HG02885 (cell line): ENCODE measurements around the gene UBAC1.
"Not testable (repeated sequence)": the region's sequence is repeated elsewhere in the genome, so short reads cannot be mapped to it uniquely, and the experiment has no call there.

ENCODE experiments used
- ATAC-seq: cut with Tn5 transposase; IDR thresholded peaks from one replicate; pipeline ENCODE4 v1.9.1; 2021; ENCODE audit warnings: mild to moderate bottlenecking; ENCODE audit not compliant: unreplicated experiment, poor library complexity

The UBAC1 gene

DNA sequence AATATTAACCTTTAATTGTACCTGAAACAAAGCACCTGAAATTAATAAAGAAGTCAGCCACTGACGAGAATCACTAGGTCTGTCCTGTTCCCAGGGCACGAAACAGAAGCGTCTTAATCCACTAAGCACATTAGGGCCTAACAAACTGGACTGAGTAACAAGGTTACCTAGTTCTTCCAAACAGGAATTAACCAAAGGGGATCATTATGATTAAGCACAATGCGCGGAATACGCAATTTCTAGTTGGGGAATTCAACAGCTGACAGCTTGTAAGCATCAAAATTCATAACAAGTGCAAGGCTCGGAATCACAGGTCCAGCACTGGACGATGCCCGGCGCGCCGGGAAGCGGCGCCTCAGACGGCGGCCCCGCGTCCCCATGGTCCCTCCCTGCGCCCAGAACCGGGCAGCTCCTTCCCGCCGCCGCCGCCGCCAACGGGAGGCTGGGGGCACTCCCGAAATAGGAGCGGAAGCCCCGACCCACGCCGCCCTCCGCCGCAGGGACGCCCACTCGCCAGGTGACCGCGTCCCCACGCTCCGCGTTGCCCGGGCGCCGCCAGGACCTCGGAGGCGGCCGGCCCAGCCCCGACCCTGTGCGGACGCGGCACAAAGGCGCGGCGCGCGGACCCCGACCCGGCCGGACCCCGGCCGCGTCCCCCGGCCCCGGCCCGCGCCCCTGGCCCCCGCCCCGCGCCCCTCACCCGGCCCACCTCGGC lies 54.7 kb downstream of the UBAC1 start:
- ATAC-seq, result peak; percentile 16

DNA sequence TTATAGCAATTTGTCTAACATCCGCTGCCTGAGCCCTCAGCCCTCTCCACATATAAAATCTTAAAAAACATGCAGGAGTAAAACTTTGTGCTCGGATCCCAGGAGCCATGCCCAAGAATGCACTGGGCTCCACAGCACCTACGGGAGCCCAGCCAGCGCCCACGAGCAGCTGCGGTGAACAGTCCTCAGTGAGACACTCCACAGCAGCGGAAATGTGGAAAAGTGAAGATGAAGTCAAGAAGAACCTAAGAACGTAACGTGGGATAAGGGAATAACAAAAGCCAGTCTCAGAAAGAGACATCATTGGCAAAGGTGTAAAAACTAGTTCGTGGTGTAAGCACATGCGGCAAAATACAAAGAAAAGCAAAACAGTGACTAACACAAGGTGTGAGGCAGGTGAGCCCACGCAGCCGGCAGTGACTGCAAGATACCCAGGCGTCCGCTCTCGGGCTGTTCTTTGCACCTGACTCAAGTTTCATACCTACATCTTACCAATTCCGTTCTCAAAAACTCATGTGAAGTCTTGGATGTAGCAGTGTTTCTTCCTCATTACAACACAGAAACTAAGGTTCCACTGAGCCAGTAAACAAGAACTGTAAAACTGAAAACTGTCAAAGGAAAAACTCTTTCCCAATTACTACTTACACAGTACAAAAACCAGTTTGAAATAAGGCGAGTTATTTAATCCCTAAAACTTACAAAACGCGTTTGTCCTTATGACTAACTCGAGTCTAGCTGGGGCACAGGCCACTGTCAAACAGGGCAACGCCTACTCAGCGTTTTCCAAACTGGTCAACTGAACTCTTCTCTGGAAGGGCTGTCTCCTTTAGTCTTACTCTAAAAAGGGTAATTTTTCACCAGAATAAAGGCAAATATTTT lies 55.6 kb downstream of the UBAC1 start:
- no peak for ATAC-seq

DNA sequence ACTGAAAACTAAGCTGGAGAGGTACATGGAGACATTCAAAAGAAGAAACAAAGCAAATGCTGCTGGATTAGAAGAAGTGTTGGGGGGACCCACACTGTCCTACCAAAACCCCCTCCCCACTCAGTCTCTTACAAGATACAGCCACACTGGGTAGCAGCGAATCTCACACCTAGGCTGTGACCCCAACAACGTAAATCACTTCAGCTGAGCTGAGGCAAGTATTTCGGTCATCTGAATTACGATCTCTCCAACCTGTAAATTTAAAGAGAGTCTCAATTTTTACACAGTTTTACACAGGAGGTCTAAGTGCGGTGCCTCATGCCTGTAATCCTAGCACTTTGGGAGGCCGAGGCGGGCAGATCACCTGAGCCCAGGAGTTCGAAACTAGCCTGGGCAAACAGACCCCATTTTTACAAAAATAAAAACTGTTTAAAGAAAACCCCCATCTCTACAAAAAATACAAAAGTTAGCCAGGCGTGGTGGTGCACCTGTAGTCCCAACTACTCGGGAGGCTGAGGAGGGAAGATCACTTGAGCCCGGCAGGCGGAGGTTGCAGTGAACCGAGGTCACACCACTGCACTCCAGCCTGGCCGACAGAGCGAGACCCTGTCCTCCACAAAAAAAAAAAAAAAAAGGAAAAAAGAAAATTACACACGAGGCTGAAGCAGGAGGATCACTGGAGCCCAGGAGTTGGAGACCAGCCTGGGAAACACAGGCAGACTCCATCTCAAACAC lies 57.2 kb downstream of the UBAC1 start:
- no peak for ATAC-seq

DNA sequence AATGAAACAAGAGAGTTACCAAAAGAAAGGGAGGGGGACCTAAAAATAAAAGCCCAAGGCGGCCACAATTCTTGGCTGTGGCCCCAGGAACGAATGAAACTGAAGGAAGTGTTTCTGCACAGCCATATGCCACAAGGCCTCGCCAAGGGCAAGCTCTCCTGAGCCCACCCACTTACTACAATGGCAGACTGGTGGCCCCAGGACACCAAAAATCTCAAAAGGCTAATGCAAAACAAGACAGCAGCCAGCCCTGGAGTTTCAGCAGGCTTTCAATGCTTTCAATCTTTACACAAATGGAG lies 57.9 kb downstream of the UBAC1 start:
- ATAC-seq, result no peak

DNA sequence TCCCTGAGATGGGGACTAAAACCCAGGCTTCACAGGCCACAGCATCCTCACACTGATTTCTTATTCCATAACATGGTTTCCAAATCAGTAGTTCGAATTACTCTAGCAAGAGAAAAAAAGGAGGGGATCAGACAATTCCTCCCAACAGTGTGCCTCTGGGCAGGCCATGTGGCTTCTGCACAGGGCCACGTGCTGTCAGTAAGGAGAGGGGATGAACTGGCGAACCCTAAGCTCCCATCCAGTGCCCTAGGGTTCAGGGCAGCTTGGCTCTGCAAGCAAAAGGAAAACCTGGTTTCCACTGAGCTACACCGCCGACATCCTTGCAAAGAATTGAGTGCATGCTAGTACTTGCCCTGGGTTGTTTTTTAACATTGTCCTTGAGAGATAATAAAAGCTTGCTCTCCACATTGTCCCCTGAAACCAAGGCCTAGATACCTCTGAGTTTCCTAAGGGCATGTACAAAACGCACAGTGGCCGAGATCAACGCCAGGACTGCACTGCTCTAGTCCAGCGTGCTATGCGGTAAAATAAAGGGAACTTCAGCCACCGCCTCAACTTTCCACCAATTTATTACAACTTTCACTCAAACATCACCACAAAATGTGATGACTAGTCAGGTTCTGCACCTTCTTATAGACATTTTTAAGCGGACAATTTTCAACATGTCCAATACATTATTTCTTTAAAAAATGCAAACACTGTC lies 58.4 kb downstream of the UBAC1 start:
- ATAC-seq, result no peak

DNA sequence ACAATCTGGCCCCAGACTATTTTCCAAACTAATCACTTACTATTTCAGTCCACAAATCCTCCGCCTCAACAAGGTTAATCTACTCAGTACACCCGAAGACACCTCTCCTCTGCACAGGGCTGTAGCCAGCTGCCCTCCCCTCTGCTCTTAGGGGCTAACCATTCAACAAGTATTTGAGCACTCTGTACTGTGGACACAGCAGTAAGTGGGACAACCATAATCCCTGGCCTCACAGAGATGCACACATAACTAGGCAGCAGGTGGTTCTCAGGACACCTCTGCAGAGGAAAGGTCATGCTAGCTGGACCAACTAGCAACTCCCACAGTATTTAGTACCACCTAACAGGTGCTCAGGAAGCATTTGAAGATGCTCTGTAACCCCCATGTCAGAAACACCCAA lies 59.3 kb downstream of the UBAC1 start:
- no peak for ATAC-seq

DNA sequence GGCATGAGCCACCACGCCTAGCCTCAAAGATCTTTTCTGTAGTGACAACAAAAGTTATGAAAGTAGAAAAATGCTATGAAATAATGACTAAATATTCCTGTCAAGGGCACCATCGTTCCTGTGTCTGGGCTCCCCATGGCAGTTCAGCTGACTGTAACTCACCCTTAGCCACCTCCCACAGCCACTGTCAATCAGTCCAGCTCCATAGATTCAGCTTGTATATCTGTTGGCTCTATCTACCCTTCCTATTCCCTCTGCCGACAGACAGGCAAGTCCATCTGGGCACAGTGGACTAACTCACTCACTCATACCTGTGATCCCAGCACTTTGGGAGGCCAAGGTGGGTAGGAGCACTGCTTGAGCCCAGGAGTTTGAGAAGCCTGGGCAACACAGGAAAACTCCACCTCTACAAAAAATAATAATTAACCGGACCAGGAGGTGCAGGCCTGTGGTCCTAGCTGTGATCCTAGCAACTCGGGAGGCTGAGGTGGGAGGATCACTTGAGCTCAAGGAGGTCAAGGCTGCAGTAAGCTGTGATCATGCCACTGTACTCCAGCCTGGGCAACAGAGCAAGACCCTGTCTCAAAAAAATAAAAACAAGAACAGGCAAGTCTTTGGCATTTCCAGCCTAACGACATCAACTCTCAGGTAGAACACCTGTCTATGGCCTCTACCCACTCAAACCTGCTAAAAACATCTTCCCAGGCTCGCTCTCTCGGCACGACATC lies 60.0 kb downstream of the UBAC1 start:
- ATAC-seq, result no peak

DNA sequence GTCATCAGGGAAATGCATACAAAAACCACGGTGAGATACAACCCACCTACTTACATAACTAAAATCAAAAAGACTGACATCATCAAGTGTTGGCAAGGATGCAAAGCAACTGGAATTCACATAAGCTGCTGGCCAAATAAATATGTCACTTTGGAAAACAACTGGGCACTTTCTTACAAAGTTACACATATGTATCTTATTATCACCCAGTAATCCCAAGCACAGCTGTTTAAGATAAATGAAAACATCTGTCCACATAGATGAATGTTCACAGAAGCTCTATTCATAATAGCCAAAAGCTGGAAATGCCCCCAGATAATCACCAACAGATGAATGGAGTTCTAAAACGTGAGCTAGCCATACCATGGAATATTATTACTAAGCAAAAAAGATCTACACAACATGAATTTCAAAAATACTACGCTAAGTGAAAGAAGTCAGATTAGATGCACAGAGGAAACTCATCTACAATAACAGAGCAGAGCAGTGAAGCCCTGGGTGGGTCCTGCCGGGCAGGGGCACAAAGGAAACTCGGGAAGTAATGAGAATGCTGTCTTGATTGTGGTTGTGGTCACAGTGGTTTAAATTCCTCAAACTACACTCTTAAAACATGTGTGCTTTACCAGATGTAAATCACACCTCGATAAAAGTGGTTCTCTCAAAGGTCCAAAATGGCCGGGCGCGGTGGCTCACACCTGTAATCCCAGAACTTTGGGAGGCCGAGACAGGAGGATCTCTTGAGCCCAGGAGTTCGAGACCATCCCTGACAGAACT lies 62.4 kb downstream of the UBAC1 start:
- no peak for ATAC-seq

DNA sequence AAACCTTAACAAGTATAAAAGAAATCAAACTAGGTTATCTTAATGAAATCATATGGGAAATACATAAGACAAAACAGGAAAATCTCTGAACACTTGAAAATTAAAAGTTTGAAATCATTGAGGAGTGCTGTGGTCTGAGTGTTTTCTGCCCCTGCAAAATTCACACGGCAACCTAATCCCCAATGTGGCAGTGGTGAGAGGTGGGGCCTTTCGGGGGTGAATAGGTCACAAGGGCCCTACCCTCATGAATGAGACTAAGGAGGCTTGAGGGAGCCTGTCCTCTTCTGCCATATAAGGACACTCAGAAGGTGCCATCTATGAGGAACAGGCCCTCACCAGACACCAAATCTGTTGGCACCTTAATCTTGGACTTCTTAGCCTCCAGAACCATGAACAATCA lies 64.5 kb downstream of the UBAC1 start:
- ATAC-seq, result no peak

DNA sequence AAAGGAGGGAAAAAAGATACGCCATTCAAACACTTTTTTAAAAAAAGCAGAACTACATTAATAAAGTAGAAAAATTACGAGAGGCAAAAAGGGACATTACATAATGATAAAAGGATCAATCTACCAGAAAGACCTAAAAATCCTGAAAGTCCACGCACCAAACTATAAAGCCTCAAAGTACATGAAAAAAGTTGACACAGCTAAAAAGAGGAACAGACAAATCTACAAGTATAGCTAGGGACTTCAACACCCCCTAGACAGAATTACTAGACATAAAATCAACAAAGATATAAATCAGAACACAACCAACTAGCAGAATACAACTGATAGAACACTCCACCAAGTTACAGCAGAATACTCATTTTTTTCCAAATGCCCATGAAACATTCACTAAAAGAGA lies 65.0 kb downstream of the UBAC1 start:
- ATAC-seq, result no peak

DNA sequence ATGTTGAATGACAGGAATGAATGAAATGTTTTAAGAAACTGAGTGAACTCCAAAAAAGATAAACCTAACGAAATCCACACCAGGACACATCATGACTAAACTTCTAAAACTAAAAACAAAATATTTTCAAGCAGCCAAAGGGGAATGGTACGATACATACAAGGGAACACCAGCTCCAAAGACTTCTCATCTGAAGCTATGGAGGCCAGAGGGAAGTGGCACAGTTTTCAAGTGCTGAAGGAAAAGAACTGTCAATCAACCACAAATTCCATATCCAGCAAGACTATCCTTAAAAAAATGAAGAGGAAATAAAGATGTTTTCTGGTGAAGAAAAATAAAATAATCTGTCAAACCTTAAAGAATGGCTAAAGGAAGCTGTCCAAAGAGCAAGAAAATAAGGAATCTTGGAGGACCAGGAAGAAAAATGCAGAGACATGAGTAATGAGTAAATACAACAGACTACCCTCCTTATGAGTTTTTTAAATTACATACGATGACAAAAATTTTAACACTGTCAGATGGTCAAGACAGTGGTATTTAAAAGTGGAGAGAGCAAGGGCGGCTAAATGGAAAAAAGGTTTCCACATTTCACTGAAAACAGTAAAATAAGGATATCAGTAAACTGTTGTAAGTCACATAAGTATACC lies 65.8 kb downstream of the UBAC1 start:
- ATAC-seq, result no peak

DNA sequence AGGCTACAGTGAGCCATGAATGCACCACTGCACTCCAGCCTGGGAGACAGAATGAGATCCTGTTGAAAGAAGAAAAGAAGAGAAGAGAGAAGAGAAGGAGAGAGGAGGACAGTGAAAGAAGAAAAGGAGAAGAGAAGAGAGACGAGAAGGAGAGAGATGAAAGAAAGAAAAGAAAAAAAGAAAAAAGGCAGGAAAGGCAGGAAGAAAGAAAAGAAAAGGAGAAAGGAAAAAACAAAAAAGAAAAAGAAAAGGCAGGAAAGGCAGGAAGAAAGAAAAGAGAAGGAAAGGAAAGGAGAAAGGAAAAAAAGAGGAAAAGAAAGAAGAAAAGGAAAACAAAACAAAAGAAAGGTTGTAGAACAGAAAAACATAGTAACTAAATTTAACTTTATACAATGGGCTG lies 68.1 kb downstream of the UBAC1 start:
- no peak for ATAC-seq

DNA sequence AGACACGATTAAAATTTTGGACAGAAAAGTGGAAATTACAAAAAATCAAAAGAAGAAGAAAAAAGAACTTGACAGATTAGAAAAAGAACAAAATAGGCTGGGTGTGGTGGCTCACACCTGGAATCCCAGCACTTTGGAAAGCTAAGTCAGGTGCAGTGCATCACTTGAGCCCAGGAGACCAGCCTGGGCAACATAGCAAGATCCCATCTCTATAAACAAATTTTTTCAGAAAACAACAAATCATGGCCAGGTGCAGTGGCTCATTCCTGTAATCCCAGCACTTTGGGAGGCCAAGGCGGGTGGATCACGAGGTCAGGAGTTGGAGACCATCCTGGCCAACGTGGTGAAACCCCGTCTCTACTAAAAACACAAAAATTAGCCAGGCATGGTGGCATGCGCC lies 68.8 kb downstream of the UBAC1 start:
- ATAC-seq, result not testable (repeated sequence)

DNA sequence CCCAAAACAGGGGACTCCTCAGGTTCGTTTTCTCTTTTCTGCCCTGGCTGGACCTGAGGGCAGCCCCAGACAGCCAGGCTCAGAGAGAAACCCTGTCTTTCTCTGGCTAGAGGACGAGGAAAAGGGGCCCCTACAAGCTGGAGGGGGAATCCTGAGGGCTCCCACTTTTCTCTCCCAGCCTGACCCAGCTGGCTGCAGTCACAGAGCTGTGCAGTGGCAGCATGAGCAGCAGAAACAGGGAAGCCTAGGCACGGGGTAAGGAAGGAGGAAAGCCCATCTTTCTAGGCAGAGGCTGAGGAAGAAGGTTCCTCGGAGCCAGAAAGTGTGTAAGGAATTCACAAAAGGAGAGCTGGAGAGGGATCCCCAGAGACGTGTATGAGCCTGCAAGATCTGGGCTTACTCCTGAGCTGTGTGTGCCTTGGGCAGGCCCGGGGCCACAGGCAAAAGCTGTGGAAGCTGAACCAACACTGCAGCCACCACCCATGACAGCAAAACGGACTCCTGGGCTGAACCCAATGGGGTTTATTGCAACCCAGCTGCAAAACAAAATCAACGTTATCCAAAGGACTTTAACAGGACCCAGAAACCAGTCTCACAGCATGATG lies 70.0 kb downstream of the UBAC1 start:
- no peak for ATAC-seq

DNA sequence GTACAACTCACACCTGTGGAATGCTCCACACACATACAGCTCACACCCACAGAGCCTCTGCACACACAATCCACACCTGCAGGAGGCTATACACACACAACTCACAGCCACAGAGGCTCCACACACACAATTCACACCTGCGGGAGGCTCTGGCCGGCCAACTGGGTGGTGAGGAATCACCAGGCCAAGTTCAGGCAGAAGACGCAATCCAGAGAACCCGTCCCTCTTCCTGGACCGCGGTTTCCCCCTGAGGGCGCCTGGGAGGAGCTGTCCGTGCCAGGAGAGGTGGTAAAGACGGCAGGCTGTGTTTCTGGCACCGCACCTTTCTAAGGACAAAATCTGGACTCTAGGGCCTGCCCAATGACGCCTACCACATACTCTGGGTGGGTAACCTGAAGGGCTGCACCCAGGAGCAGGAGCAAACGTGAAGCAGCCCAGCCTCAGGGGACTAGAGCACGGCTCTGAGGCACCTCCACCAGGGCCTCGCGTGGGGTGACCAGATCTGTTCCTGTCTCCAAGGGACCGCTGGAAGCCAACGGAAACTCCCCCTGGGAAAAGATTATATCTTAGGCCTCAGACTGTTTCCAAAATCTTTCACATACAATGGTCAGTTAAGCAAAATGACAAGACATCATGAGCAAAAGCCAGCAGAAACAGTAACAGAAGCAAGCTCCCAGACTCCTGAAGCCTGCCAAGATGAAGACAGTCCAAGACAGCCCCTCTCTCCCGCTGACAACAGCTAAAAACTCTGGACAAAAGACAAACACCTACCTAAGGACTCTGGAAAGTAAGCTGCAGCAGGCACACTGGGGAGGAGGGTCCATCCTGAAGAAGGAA lies 70.8 kb downstream of the UBAC1 start:
- ATAC-seq, result no peak

DNA sequence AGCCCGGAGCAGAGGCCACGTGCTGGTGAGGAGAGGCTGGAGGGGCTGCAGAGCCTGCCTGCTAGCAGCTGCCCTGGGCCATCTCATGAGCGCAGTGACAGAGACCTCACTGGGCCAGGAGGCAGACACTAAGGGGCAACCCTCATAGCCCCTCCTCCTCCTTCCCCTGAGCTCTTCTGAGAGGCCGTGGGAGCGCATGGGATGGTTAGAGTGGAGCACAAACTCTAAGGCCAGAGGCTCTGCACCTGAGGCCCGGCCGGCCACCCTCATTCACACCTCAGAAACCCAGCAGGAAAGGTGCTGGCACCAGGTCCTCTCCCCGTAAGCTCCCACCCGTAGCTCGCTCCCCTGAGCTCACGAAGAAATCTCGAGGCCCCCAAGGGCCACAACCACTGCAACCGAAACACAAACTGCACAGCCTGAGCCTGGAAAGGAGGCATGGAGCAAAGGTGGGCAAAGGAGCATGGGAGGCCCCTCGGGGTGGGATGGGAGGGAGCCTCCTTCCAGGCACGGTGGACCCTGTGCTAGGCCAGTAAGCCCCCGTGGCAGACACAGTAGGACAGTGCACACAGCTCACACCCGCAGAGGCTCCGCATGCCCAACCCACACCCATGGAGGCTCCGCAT lies 71.5 kb downstream of the UBAC1 start:
- no peak for ATAC-seq

DNA sequence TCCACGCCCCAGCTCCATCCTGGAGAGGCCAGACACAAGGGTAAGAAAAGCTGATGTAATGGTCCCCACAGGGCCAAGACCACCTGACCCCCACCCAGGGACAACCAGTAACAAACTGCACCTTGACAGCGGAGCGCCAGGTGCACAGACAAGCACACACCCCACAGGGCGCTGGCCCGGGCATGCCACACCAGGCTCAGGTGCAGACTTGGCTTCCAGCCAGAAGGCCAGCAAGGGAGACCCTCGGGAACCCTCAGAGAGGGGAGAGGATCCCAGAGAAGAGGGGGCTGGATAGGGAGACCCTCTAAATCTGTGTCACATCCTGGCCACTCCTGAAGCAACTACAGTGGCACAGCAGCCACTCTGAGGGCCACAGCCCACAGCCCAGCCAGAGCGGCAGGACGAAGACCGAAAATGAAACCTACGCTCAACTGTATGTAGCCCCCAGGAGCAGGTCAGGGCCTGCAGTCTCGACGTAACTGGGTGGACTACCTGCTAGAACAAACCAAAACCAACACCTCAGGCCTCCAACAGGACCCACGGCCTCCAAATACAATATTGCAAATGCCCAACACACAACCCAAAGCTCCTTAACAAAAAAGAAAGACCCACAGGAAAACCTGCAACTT lies 72.3 kb downstream of the UBAC1 start:
- no peak for ATAC-seq
